Thyroid gland (tissue), 4 donors: Measurements from ENCODE around the gene JUNB. TPM values are rescaled to one million over a fixed set of nuclear protein-coding genes. Genes with fewer than 3 reads are reported as not detected.

ENCODE experiments used
- DNase-seq, 2 donors: peaks; one replicate each; pipeline ENCODE4 v3.0.0-alpha.2; 2019
- H3K27ac ChIP-seq, 3 donors: fragments of 200-600 bp; sonication (generic); 1 replicate in 2 of 3; 2 replicates in 1 of 3; pipeline ENCODE4 v1.5.1; 2016 to 2019; ENCODE audit warnings: mild to moderate bottlenecking in 1 of 3, moderate library complexity in 1 of 3
- H3K27me3 ChIP-seq: fragments of 200-600 bp; sonication (generic); one replicate; pipeline ENCODE4 v1.5.1; 2019
- H3K36me3 ChIP-seq, 2 donors: fragments of 200-600 bp; sonication (generic); one replicate each; pipeline ENCODE4 v1.5.1; 2016 to 2019
- H3K4me1 ChIP-seq, 2 donors: fragments of 200-600 bp; sonication (generic); one replicate each; pipeline ENCODE4 v1.5.1; 2017 to 2019
- H3K4me3 ChIP-seq, 3 donors: fragments of 200-600 bp; sonication (generic); replicated peaks in 1 of 3; 1 replicate in 2 of 3; 2 replicates in 1 of 3; pipeline ENCODE4 v1.5.1; 2016; ENCODE audit warnings: mild to moderate bottlenecking in 1 of 3
- H3K9me3 ChIP-seq: fragments of 200-600 bp; sonication (generic); one replicate; pipeline ENCODE4 v1.5.1; 2017
- CTCF ChIP-seq, 6 experiments: fragments of 200-600 bp in 3 of 6; fragments of 450-650 bp in 3 of 6; sonication (generic) in 3 of 6; IDR thresholded peaks; one replicate each; pipeline ENCODE4 v1.5.1; 2016 to 2019; ENCODE audit warnings: antibody characterized with exemption in 6 of 6, mild to moderate bottlenecking in 2 of 6, inconsistent platforms in 1 of 6, moderate library complexity in 1 of 6
- POLR2A ChIP-seq, 2 donors: fragments of 450-650 bp; IDR thresholded peaks; one replicate each; pipeline ENCODE4 v1.6.1; 2017; ENCODE audit warnings: antibody characterized with exemption in 2 of 2, mild to moderate bottlenecking in 2 of 2, moderate library complexity in 1 of 2
- WGBS, 2 donors: methylation state at CpG; one replicate each; pipeline ENCODE4 v1.1.5; 2017; 5-methylcytosine and 5-hydroxymethylcytosine counted together
- intact Hi-C: fragments of 100-400 bp; cut with DNase I; formaldehyde crosslinking; loops from one replicate; pipeline ENCODE4 v1.15.1; 2023
- total RNA-seq, 4 donors: library from RNA; depleted of rRNA; stranded (reverse); fragments of >200 nt; gene quantifications; one replicate each; pipeline ENCODE4 v1.2.3, GENCODE V29; 2016

JUNB gene
- total RNA-seq, 4 donors from 2014 or later, result 111 to 393 (median 220) TPM

- H3K9me3 ChIP-seq, result no peaks in the 10 kb centered on the region
- H3K27me3 ChIP-seq, result no peaks in the 10 kb centered on the region
- intact Hi-C loops, result no loop called here
- H3K36me3 ChIP-seq, result no peaks in the 10 kb centered on the region
- H3K4me1 ChIP-seq, result peaks cover 60 to 80% of the 10 kb centered on the region in 2 donors
- DNase-seq, result no peak
- WGBS, 2 donors, result 13 to 17% methylated on average over 10 to 11 of the region's 16 CpGs
- H3K27ac ChIP-seq, result peak overlapping the region; percentile 96 to 99 (median 96)
- TF ChIP-seq POLR2A (IDR thresholded peaks at IDR 0.05) (peak in 1 of 2 donors; percentile 32), CTCF (IDR thresholded peaks at IDR 0.05) (no peak)
- H3K4me3 ChIP-seq, result peak overlapping the region in 1 of 3 donors; percentile 46
Observed at GRCh38 chr19:12783291-12783848, 7.9 kb upstream of the JUNB start.

- peak; percentile 61 to 75 for DNase-seq
- Histone ChIP-seq H3K4me1 (peaks cover 61 to 80% of the 10 kb centered on the region in 2 donors), H3K9me3 (no peaks in the 10 kb centered on the region), H3K36me3 (no peaks in the 10 kb centered on the region), H3K27ac (peak overlapping the region; percentile 96 to 99 (median 96)), H3K4me3 (no peak overlapping the region), H3K27me3 (no peaks in the 10 kb centered on the region)
- TF ChIP-seq POLR2A (IDR thresholded peaks at IDR 0.05), result no peak
- no peak for TF ChIP-seq CTCF (IDR thresholded peaks at IDR 0.05)
- 11 to 24% methylated on average over 3 to 6 of the region's 19 CpGs for WGBS, 2 donors
- intact Hi-C loops, result no loop called here
Observed at GRCh38 chr19:12783849-12784393, 7.4 kb upstream of the JUNB start.

- Histone ChIP-seq H3K27ac (peak overlapping the region; percentile 96 to 99 (median 96)), H3K4me3 (no peak overlapping the region), H3K36me3 (no peaks in the 10 kb centered on the region), H3K4me1 (peaks cover 60 to 79% of the 10 kb centered on the region in 2 donors), H3K9me3 (no peaks in the 10 kb centered on the region), H3K27me3 (no peaks in the 10 kb centered on the region)
- DNase-seq, result no peak
- 67 to 73% methylated on average over 10 of the region's 10 CpGs for WGBS, 2 donors
- intact Hi-C loops, result no loop called here
- TF ChIP-seq POLR2A (IDR thresholded peaks at IDR 0.05), result no peak
- no peak for TF ChIP-seq CTCF (IDR thresholded peaks at IDR 0.05)
Observed at GRCh38 chr19:12784394-12784870, 6.9 kb upstream of the JUNB start.

GRCh38 chr19:12784871-12785430, 6.3 kb upstream of the JUNB start:
- H3K4me1 ChIP-seq, result peaks cover 58 to 74% of the 10 kb centered on the region in 2 donors
- no peaks in the 10 kb centered on the region for H3K9me3 ChIP-seq
- H3K27me3 ChIP-seq, result no peaks in the 10 kb centered on the region
- H3K4me3 ChIP-seq, result no peak overlapping the region
- intact Hi-C loops, result no loop called here
- WGBS, 2 donors, result 71 to 75% methylated on average over 4 to 5 of the region's 5 CpGs
- H3K27ac ChIP-seq, result peak overlapping the region; percentile 96 to 99 (median 96)
- DNase-seq, result no peak
- TF ChIP-seq CTCF (IDR thresholded peaks at IDR 0.05) (no peak), POLR2A (IDR thresholded peaks at IDR 0.05) (no peak)
- H3K36me3 ChIP-seq, result no peaks in the 10 kb centered on the region
